Naive thymus-derived CD4-positive, alpha-beta T cell (primary cell): Measurements from ENCODE around the gene BLVRB. TPM values are rescaled to one million over a fixed set of nuclear protein-coding genes. Genes with fewer than 3 reads are reported as not detected.

Experiments used
- ATAC-seq: fragments of 150-1000 bp; cut with Tn5 transposase; 2 replicates; pipeline ENCODE4 v1.10.0; 2021; ENCODE audit warnings: mild to moderate bottlenecking, moderate library complexity
- CTCF ChIA-PET: fragments of 350-600 bp; sonication (Branson Sonifier 250); formaldehyde crosslinking; loops from one replicate; lab custom pipeline; 2021; ENCODE audit warnings: antibody characterized with exemption; lab: Charles Lee
- POLR2A ChIA-PET: fragments of 350-600 bp; sonication (Branson Sonifier 250); formaldehyde crosslinking; loops from one replicate; lab custom pipeline; 2021; ENCODE audit warnings: antibody characterized with exemption, inconsistent platforms; lab: Charles Lee
- DNase-seq, 9 donors: peaks; one replicate each; pipeline versions ENCODE4 v3.0.0 to v3.0.0-alpha.2; 2020 to 2022; ENCODE audit warnings: mixed read lengths in 1 of 9
- H3K27ac ChIP-seq: one replicate; pipeline ENCODE4 v1.7.0; 2013; ENCODE audit warnings: mild to moderate bottlenecking, low read depth, low read length, moderate library complexity
- H3K27me3 ChIP-seq, 2 donors: one replicate each; pipeline ENCODE4 v1.7.0; 2013; ENCODE audit warnings: low read length in 2 of 2, mild to moderate bottlenecking in 2 of 2, moderate library complexity in 2 of 2; ENCODE audit not compliant: control insufficient read depth in 2 of 2, insufficient read depth in 2 of 2
- H3K36me3 ChIP-seq, 3 experiments: 1 replicate in 2 of 3; 2 replicates in 1 of 3; pipeline ENCODE4 v1.7.0; 2013; ENCODE audit warnings: low read length in 3 of 3, mild to moderate bottlenecking in 3 of 3, moderate library complexity in 1 of 3; ENCODE audit not compliant: insufficient read depth in 3 of 3, control insufficient read depth in 2 of 3
- H3K4me1 ChIP-seq, 2 donors: one replicate each; pipeline ENCODE4 v1.7.0; 2013; ENCODE audit warnings: low read length in 2 of 2, mild to moderate bottlenecking in 2 of 2, moderate library complexity in 1 of 2; ENCODE audit not compliant: control insufficient read depth in 2 of 2, insufficient read depth in 2 of 2
- H3K4me3 ChIP-seq: 2 replicates; pipeline ENCODE4 v1.7.0; 2013; ENCODE audit warnings: mild to moderate bottlenecking, low read length
- H3K9me3 ChIP-seq, 3 experiments: 1 replicate in 2 of 3; 2 replicates in 1 of 3; pipeline ENCODE4 v1.7.0; 2013; ENCODE audit warnings: low read length in 3 of 3; ENCODE audit not compliant: control insufficient read depth in 2 of 3
- H3K27ac Mint-ChIP-seq, 9 donors: one replicate each; pipeline ENCODE4 v1.8.0; 2020 to 2022; ENCODE audit warnings: mixed read lengths in 9 of 9, mild to moderate bottlenecking in 8 of 9, moderate library complexity in 5 of 9, inconsistent platforms in 2 of 9
- H3K27me3 Mint-ChIP-seq, 5 donors: one replicate each; pipeline ENCODE4 v1.8.0; 2021 to 2022; ENCODE audit warnings: mixed read lengths in 5 of 5, mild to moderate bottlenecking in 1 of 5
- H3K36me3 Mint-ChIP-seq, 5 donors: one replicate each; pipeline ENCODE4 v1.8.0; 2020 to 2022; ENCODE audit warnings: mixed read lengths in 5 of 5, mild to moderate bottlenecking in 3 of 5, inconsistent platforms in 1 of 5
- H3K4me1 Mint-ChIP-seq, 7 donors: one replicate each; pipeline ENCODE4 v1.8.0; 2020 to 2022; ENCODE audit warnings: mixed read lengths in 7 of 7, mild to moderate bottlenecking in 3 of 7, inconsistent platforms in 1 of 7
- H3K4me3 Mint-ChIP-seq, 10 donors: one replicate each; pipeline ENCODE4 v1.8.0; 2020 to 2022; ENCODE audit warnings: mild to moderate bottlenecking in 10 of 10, mixed read lengths in 10 of 10, moderate library complexity in 6 of 10, inconsistent platforms in 2 of 10
- H3K9me3 Mint-ChIP-seq, 11 donors: one replicate each; pipeline ENCODE4 v1.8.0; 2020 to 2022; ENCODE audit warnings: mixed read lengths in 11 of 11, mild to moderate bottlenecking in 4 of 11, inconsistent platforms in 1 of 11, moderate library complexity in 1 of 11
- intact Hi-C, 2 donors: fragments of 100-400 bp; cut with micrococcal nuclease; formaldehyde crosslinking; loops; one replicate each; pipeline ENCODE4 v1.15.1; 2023
- polyA plus RNA-seq, 2 donors: library from polyadenylated mRNA; unstranded; fragments of 300-500 nt; fragmentation: Illumina TruSeq; gene quantifications; one replicate each; pipeline ENCODE4 v1.2.3, GENCODE V29; 2021
- total RNA-seq, 6 experiments: library from RNA in 5 of 6; stranded (reverse) in 5 of 6; gene quantifications; 1 replicate in 5 of 6; 2 replicates in 1 of 6; pipeline ENCODE4 v1.2.3 and lab custom pipeline; 2021 to 2026

BLVRB gene
- total and polyA plus RNA-seq, 7 experiments from 2014 or later: 11.0 to 42.2 (median 14.3) TPM

DNA sequence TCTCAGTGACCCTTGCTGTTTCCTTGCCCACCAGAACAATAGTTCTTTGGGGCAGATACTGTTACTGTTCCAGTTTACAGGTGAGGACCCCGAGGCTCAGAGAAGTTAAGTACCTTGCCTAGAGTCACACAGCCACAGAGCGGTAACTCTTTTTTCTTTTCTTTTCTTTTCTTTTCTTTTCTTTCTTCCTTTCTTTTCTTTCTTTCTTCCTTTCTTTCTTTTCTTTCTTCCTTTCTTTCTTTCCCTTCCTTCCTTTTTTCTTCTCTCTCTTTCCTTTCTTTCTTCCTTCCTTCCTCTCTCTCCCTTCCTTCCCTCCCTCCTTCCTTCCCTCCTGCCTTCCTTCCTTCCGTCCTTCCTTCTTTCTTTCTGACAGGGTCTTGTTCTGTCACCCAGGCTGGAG, 47.5 kb downstream of the BLVRB start:
- H3K27me3 ChIP-seq: no peaks in the 10 kb centered on the region
- peak overlapping the region; percentile 25 for H3K27ac ChIP-seq
- Mint-ChIP-seq H3K36me3 (peaks cover 0 to 2% (median 0%) of the 10 kb centered on the region in 5 donors), H3K27ac (peak overlapping the region in 6 of 9 donors; percentile 3 to 80 (median 54)), H3K27me3 (peaks cover 0 to 5% (median 0%) of the 10 kb centered on the region in 5 donors), H3K4me1 (peaks cover 6 to 49% (median 33%) of the 10 kb centered on the region in 7 donors), H3K4me3 (peak overlapping the region in 1 of 10 donors; percentile 6), H3K9me3 (peaks cover 0 to 3% (median 0%) of the 10 kb centered on the region in 11 donors)
- H3K4me3 ChIP-seq: no peak overlapping the region
- peaks cover 4 to 8% of the 10 kb centered on the region in 2 donors for H3K4me1 ChIP-seq
- peaks cover 0 to 7% (median 5%) of the 10 kb centered on the region in 3 experiments for H3K36me3 ChIP-seq
- no peak for DNase-seq
- intact Hi-C loops: no loop called here
- H3K9me3 ChIP-seq: no peaks in the 10 kb centered on the region
- ChIA-PET POLR2A (interaction anchor here (7.3 kb wide), 1 partner anchor 25 kb away, joined by 60 read pairs; the partner anchor contains the start of gene SERTAD3), CTCF (no interaction called here)
- ATAC-seq: no peak

DNA sequence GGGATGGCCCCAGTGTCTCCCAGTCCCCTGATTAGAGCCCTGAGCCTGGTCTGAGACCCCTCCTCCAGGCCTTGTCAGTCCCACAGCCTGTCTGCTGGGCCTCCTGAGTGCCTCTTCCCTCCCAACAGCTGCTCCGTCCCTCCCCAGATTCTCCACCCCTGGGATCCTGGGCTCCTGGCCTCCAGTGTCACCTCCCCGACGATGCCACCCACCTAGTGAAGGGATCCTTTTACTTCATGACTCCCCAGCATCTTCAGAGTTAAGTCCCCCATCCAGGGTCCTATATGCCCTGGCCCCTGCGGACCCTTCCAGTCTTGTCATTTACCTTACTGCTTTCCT, 47.9 kb downstream of the BLVRB start:
- POLR2A ChIA-PET: no interaction called here
- H3K27ac Mint-ChIP-seq: peak overlapping the region in 5 of 9 donors; percentile 3 to 70 (median 47)
- H3K27me3 Mint-ChIP-seq: peaks cover 0 to 5% (median 0%) of the 10 kb centered on the region in 5 donors

DNA sequence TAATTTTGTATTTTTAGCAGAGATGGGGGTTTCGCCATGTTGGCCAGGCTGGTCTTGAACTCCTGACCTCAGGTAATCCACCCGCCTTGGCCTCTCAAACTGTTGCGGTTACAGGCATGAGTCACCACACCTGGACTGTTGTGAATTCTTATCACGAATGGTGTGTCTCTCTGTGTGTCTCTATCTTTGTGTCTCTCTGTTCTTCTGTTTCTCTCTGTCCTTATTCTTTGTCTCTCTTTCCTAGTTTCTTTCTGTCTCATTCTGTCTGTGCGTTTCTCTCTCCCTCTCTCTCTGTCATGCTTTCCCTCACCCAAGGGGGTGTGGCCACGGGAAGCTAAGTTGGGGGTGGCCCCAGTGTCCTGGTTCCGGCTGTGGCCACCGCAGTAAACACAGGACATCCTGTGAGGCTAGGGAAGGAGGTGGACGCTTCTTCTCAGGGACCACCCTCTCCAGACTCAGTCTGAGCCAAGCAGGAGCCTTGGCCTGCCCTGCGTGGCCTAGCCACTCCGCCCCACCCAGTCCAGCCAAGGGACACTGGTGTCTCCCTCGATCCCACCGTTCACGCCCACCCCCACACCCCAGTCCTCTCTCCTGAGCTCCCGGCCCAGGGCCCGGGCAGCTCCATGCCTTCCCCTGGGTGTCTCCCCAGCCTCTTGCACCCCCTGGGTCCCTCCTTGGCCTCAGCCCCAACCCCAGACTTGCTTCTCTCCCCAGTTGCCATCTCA, 48.5 kb downstream of the BLVRB start:
- DNase-seq: no peak
- H3K36me3 Mint-ChIP-seq: no peaks in the 10 kb centered on the region
- CTCF ChIA-PET: no interaction called here

More for the DNA sequence above, 47.9 kb downstream of the BLVRB start:
- Mint-ChIP-seq H3K4me3 (peak overlapping the region in 2 of 10 donors; percentile 52 to 54), H3K9me3 (peaks cover 0 to 3% (median 0%) of the 10 kb centered on the region in 11 donors), H3K36me3 (peaks cover 0 to 2% (median 0%) of the 10 kb centered on the region in 5 donors), H3K4me1 (peaks cover 6 to 49% (median 29%) of the 10 kb centered on the region in 7 donors)
- CTCF ChIA-PET: no interaction called here
- Histone ChIP-seq H3K4me1 (peaks cover 4% of the 10 kb centered on the region in 2 donors), H3K27ac (peak overlapping the region; percentile 25), H3K4me3 (no peak overlapping the region), H3K27me3 (no peaks in the 10 kb centered on the region), H3K9me3 (no peaks in the 10 kb centered on the region), H3K36me3 (peaks cover 0 to 3% (median under 1%) of the 10 kb centered on the region in 3 experiments)
- intact Hi-C loops: no loop called here
- ATAC-seq: no peak
- DNase-seq: no peak

DNA sequence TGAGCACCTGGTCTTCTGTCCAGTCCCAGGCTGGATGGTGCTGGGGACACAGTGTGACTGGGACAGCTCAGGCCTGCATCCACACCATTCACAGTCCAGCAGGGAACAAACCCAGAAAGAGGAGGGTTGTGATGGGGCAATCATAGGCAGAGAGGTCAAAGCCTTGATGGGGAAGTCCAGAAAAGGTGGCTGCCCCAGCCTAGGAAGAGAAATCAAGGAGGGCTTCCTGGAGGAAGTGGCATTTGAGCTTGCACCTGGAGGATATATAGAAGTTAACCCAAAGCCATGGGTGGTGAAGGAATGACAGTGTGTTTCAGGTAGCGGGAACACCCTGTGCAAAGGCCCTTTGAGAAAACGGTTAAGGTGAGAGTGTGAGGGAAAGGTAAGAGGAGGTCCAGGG, 49.8 kb downstream of the BLVRB start:
- intact Hi-C loops: no loop called here
- Histone ChIP-seq H3K36me3 (no peaks in the 10 kb centered on the region), H3K4me3 (no peak overlapping the region), H3K27ac (no peak overlapping the region), H3K27me3 (no peaks in the 10 kb centered on the region), H3K9me3 (no peaks in the 10 kb centered on the region), H3K4me1 (no peaks in the 10 kb centered on the region)
- Mint-ChIP-seq H3K27me3 (peaks cover 0 to 5% (median 0%) of the 10 kb centered on the region in 5 donors), H3K4me3 (peak overlapping the region in 1 of 10 donors; percentile 71), H3K36me3 (no peaks in the 10 kb centered on the region), H3K9me3 (peaks cover 0 to 3% (median 0%) of the 10 kb centered on the region in 11 donors), H3K27ac (peak overlapping the region in 4 of 9 donors; percentile 17 to 96 (median 44)), H3K4me1 (peaks cover 3 to 39% (median 20%) of the 10 kb centered on the region in 7 donors)
- no peak for DNase-seq
- no peak for ATAC-seq
- CTCF ChIA-PET: no interaction called here
- POLR2A ChIA-PET: no interaction called here

More for the DNA sequence above, 48.5 kb downstream of the BLVRB start:
- Histone ChIP-seq H3K4me3 (no peak overlapping the region), H3K27me3 (no peaks in the 10 kb centered on the region), H3K36me3 (no peaks in the 10 kb centered on the region), H3K4me1 (peaks cover 0 to 4% of the 10 kb centered on the region in 2 donors), H3K27ac (no peak overlapping the region), H3K9me3 (no peaks in the 10 kb centered on the region)
- intact Hi-C loops: no loop called here
- peaks cover 6 to 44% (median 24%) of the 10 kb centered on the region in 7 donors for H3K4me1 Mint-ChIP-seq
- peak overlapping the region in 3 of 10 donors; percentile 52 to 55 (median 54) for H3K4me3 Mint-ChIP-seq
- POLR2A ChIA-PET: no interaction called here
- no peak for ATAC-seq
- H3K27me3 Mint-ChIP-seq: peaks cover 0 to 5% (median 0%) of the 10 kb centered on the region in 5 donors
- H3K9me3 Mint-ChIP-seq: peaks cover 0 to 3% (median 0%) of the 10 kb centered on the region in 11 donors
- peak overlapping the region in 5 of 9 donors; percentile 14 to 74 (median 47) for H3K27ac Mint-ChIP-seq

DNA sequence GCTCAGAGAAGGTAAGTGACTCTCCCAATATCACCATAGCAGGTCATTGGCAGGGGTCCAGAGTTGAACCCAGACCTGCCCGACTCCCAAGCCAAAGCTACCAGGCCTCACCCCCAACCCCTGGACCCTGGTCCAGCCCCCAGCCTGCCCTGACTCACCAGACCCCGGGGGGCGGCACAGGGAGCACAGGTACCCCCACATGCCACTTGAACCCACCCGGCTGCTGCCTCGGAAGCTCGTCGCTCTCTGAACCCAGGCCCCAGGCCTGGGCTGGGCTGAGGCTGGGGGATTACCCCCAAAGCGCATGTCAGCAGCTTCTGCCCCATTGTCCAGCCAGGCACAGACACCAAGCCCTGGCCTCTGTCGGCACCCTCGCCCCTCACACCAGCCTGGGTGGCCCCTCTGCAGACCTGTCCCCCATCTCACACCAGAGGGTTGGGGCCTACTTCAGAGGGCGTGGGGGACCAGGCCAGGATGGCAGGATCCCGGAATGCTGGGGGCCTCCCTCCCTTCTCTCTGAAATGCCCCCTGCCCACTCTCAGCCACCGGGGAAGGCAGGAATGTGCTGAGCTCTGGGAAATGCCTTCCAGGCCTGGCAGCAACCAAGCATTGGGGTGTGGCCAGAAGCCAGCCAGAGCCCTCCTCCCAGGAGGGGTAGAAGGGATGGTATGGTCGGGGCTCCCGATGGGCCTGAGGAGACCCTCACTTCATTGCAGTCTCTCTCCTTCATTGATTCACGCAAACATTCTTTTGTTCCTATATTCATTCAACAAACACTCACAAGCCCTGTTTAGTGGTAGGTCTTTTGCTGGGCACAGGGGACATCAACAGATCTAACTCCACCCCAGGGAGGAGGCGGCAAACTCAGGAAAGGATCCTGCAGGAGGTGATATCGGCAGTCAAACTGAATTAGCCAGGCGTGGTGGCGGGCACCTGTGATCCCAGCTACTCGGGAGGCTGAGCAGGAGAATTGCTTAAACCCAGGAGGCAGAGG, 50.7 kb downstream of the BLVRB start:
- H3K36me3 Mint-ChIP-seq: no peaks in the 10 kb centered on the region
- ATAC-seq: no peak
- no peak overlapping the region for H3K4me3 ChIP-seq
- no peak for DNase-seq
- H3K4me1 Mint-ChIP-seq: peaks cover 0 to 37% (median 16%) of the 10 kb centered on the region in 7 donors
- H3K4me1 ChIP-seq: no peaks in the 10 kb centered on the region
- H3K9me3 ChIP-seq: no peaks in the 10 kb centered on the region
- H3K9me3 Mint-ChIP-seq: peaks cover 0 to 3% (median 0%) of the 10 kb centered on the region in 11 donors
- no peaks in the 10 kb centered on the region for H3K27me3 ChIP-seq
- no peaks in the 10 kb centered on the region for H3K36me3 ChIP-seq
- no peak overlapping the region for H3K27ac ChIP-seq
- no peak overlapping the region for H3K27ac Mint-ChIP-seq
- intact Hi-C loops: no loop called here
- no peak overlapping the region for H3K4me3 Mint-ChIP-seq
- ChIA-PET POLR2A (interaction anchor here (0.9 to 1.2 kb wide), 2 partner anchors 12 to 27 kb away, joined by 3 to 5 read pairs; no protein-coding TSS in a partner anchor), CTCF (no interaction called here)
- H3K27me3 Mint-ChIP-seq: peaks cover 0 to 5% (median 0%) of the 10 kb centered on the region in 5 donors

DNA sequence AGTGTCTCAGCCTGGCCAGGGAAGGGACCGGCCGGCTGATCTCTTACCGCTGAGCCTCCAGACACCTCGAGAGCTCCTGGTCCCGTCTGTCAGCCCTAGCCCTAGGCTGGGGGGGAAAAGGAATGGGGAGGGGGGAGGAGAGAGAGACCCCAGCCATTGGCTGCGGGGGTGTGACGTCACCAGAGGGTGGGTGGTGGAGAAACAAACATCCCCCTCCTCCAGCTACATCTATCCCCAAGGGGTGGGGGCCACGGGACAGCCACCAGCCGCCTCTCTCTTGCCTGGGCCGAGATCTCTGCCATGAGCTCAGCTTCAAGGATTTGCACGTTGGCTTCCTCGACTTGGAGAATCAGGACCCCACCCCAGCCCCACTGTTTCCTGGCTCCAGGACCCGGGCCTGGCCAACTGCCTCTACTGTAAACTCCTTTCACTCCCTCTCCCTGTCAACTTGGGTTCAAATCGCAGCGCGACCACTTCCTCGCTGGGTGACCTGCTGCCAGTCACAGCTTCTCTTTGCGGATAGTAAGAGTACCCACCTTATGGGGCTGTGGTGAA, 52.2 kb downstream of the BLVRB start, which contains the start of gene PRX:
TSS of gene PRX (minus strand) at position 88 of the 555 bp plus-strand sequence. CDS start 5,446 bp downstream, outside the sequence.
- no peak for DNase-seq
- H3K4me3 ChIP-seq: no peak within 1 kb of the TSS
- H3K27me3 ChIP-seq: no peaks in the 10 kb centered on the region
- CTCF ChIA-PET: no interaction called here
- intact Hi-C loops: no loop called here
- H3K36me3 ChIP-seq: no peaks in the 10 kb centered on the region
- no peak within 1 kb of the TSS for H3K27ac ChIP-seq
- Mint-ChIP-seq H3K36me3 (no peaks in the 10 kb centered on the region), H3K9me3 (peaks cover 0 to 1% (median 0%) of the 10 kb centered on the region in 11 donors), H3K4me1 (peaks cover 0 to 31% (median 16%) of the 10 kb centered on the region in 7 donors), H3K4me3 (no peak within 1 kb of the TSS), H3K27me3 (peaks cover 0 to 5% (median 0%) of the 10 kb centered on the region in 5 donors), H3K27ac (peak within 1 kb of the TSS in 3 of 9 donors; percentile 2 to 15 (median 4))
- no peaks in the 10 kb centered on the region for H3K4me1 ChIP-seq
- ATAC-seq: no peak
- POLR2A ChIA-PET: interaction anchor here (0.8 to 1.2 kb wide), 2 partner anchors 10 kb away, joined by 3 to 5 read pairs; no protein-coding TSS in a partner anchor
- no peaks in the 10 kb centered on the region for H3K9me3 ChIP-seq
